OCI-LY3 (cell line): ENCODE results near the gene SLC2A14.

Experiments
- EZH2phosphoT487 ChIP-seq: fragments of 200-600 bp; shearing (Covaris generic); IDR thresholded peaks from 2 replicates; pipeline ENCODE4 v1.6.1; 2018; ENCODE audit warnings: antibody characterized with exemption, mixed run types, low read depth
- TF ChIP-seq, protein P1 (sequence below): fragments of 200-600, 300-600 bp; sonication (generic); IDR thresholded peaks from 2 replicates; pipeline ENCODE4 v1.5.1; 2014; ENCODE audit warnings: antibody characterized with exemption, low read length, low read depth

DNA sequence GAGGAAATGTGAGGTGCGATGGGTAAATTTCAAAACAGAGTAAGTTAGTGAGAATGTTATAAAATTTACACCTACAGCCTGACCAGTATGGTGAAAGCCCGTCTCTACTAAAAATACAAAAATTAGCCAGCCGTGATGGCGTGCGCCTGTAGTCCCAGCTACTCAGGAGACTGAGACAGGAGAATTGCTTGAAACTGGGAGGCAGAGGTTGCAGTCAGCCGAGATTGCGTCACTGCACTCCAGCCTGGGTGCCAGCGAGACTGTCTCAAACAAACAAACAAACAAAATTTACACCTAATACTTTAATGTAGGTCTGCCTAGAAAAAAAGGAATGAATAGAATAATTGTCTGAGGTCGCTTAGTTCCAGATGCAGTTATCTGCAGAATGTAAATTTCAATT, 37.6 kb downstream of the SLC2A14 start:
- no peak for TF ChIP-seq EZH2phosphoT487
- TF ChIP-seq, protein P1, sequence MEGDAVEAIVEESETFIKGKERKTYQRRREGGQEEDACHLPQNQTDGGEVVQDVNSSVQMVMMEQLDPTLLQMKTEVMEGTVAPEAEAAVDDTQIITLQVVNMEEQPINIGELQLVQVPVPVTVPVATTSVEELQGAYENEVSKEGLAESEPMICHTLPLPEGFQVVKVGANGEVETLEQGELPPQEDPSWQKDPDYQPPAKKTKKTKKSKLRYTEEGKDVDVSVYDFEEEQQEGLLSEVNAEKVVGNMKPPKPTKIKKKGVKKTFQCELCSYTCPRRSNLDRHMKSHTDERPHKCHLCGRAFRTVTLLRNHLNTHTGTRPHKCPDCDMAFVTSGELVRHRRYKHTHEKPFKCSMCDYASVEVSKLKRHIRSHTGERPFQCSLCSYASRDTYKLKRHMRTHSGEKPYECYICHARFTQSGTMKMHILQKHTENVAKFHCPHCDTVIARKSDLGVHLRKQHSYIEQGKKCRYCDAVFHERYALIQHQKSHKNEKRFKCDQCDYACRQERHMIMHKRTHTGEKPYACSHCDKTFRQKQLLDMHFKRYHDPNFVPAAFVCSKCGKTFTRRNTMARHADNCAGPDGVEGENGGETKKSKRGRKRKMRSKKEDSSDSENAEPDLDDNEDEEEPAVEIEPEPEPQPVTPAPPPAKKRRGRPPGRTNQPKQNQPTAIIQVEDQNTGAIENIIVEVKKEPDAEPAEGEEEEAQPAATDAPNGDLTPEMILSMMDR, result no peak
